ENCODE measurements around the gene FOXR1. TPM values are rescaled to one million over a fixed set of nuclear protein-coding genes. Genes with fewer than 3 reads are reported as not detected.

FOXR1 gene
- total and polyA plus RNA-seq, 4 donors: not detected

DNA sequence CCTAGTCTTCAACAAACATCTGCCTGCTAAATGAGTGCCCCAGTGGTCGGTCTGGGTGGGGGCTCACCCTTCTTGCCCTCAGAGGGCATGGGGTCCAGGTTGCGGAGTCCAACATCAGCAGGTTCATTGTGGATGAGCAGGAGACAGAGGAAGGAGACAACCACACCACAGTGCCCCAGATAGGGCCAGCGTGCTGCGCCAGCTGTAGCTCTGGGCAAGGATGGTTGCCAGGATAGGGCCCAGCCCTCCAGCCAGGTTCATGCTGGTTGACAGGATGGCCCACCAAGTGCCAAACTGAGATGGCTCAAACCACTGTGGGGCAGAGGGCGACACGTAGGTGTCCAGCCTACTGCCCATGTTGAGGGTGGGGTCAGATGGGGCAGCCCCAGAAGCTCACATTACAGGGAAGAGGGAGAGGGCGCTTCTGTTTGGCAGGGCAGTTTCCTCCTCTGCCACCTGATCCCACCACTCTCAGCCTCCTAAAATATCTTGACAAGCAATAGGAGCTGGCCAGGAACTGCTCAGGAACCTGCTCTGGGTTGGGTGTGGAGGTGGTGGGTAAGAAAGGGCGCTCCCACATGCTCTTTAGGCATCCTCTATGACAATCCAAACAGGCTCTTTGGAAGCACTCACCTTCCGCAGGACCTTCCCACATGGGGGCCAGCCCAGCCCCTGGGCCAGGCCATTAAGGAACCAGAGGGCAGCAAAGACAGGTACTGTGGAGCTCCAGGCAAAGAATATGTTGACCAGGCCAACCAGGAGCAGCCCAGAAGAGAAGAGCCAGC, 56.2 kb downstream of the FOXR1 start:
- no peak overlapping the region for H3K27ac ChIP-seq (ENCODE audit: low read depth in 1 of 2, low read length in 1 of 2)
- TF ChIP-seq, protein P1, sequence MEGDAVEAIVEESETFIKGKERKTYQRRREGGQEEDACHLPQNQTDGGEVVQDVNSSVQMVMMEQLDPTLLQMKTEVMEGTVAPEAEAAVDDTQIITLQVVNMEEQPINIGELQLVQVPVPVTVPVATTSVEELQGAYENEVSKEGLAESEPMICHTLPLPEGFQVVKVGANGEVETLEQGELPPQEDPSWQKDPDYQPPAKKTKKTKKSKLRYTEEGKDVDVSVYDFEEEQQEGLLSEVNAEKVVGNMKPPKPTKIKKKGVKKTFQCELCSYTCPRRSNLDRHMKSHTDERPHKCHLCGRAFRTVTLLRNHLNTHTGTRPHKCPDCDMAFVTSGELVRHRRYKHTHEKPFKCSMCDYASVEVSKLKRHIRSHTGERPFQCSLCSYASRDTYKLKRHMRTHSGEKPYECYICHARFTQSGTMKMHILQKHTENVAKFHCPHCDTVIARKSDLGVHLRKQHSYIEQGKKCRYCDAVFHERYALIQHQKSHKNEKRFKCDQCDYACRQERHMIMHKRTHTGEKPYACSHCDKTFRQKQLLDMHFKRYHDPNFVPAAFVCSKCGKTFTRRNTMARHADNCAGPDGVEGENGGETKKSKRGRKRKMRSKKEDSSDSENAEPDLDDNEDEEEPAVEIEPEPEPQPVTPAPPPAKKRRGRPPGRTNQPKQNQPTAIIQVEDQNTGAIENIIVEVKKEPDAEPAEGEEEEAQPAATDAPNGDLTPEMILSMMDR (IDR thresholded peaks at IDR 0.05; ENCODE audit: control extremely low read depth, extremely low read depth): no peak
- no peaks in the 10 kb centered on the region for H3K9me3 ChIP-seq (ENCODE audit: control insufficient read depth in 4 of 4, insufficient read depth in 3 of 4, low read length in 3 of 4)
- H3K4me3 ChIP-seq: no peak overlapping the region
- H3K9ac ChIP-seq (ENCODE audit: insufficient read depth in 1 of 2, low read length in 2 of 2): no peak overlapping the region
- H3K27me3 ChIP-seq (ENCODE audit: control insufficient read depth in 3 of 3, insufficient read depth in 3 of 3, low read length in 2 of 3): no peaks in the 10 kb centered on the region
- peaks cover 0 to 20% (median 7%) of the 10 kb centered on the region in 4 donors for H3K36me3 ChIP-seq (ENCODE audit: control insufficient read depth in 4 of 4, insufficient read depth in 4 of 4, low read length in 4 of 4)
- ATAC-seq (ENCODE audit: insufficient read depth, low FRiP score) (no peak), DNase-seq (no peak)
- 97 to 98% methylated on average over 9 of the region's 9 CpGs for WGBS, 2 donors
- peaks cover 0 to 27% (median 12%) of the 10 kb centered on the region in 5 donors for H3K4me1 ChIP-seq (ENCODE audit: control insufficient read depth in 5 of 5, insufficient read depth in 5 of 5, low read length in 5 of 5)

DNA sequence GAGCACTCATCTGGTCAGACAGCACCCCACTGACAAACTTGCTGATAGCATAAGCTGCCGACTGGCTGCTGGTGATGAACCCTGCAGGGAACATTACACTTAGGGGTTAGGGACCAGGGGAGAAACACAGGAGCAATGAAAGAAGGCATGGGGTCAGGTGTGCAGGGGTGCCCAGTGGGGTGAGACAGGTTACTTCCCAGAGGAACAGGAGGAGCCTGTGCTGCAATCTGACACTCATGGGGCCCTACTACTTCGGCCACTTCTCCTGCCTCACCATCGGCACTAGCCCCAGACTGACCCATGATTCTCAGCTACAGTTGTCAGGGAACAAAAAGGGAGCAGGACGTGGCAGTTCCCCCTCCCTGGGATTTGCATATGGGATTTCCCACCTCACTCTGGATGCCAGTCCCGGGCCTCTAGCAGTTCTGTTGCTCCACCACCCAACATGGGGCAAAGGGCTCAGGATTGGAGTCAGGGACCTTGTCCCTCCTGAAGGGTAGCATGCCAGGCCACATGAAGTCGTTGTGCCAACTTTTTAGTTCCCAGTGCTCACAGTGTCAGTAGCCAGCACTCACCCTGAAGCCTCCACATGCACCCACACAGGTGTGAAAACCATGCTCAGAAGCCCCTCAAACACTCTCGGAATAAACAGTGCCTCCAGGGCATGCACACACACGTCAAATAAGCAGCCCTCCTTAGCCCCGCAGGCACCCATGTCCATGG, 56.9 kb downstream of the FOXR1 start:
- 76 to 83% methylated on average over 9 of the region's 9 CpGs for WGBS, 2 donors
- Histone ChIP-seq H3K9me3 (ENCODE audit: control insufficient read depth in 4 of 4, insufficient read depth in 3 of 4, low read length in 3 of 4) (no peaks in the 10 kb centered on the region), H3K4me3 (no peak overlapping the region), H3K27me3 (ENCODE audit: control insufficient read depth in 3 of 3, insufficient read depth in 3 of 3, low read length in 2 of 3) (no peaks in the 10 kb centered on the region), H3K36me3 (ENCODE audit: control insufficient read depth in 4 of 4, insufficient read depth in 4 of 4, low read length in 4 of 4) (peaks cover 0 to 16% (median 7%) of the 10 kb centered on the region in 4 donors), H3K27ac (ENCODE audit: low read depth in 1 of 2, low read length in 1 of 2) (peak overlapping the region in 1 of 2 donors; percentile 1), H3K9ac (ENCODE audit: insufficient read depth in 1 of 2, low read length in 2 of 2) (peak overlapping the region in 1 of 2 donors; percentile 18), H3K4me1 (ENCODE audit: control insufficient read depth in 5 of 5, insufficient read depth in 5 of 5, low read length in 5 of 5) (peaks cover 0 to 22% (median 12%) of the 10 kb centered on the region in 5 donors)
- TF ChIP-seq, protein P1 (IDR thresholded peaks at IDR 0.05; ENCODE audit: control extremely low read depth, extremely low read depth): no peak
- DNase-seq: no peak
- no peak for ATAC-seq (ENCODE audit: insufficient read depth, low FRiP score)

DNA sequence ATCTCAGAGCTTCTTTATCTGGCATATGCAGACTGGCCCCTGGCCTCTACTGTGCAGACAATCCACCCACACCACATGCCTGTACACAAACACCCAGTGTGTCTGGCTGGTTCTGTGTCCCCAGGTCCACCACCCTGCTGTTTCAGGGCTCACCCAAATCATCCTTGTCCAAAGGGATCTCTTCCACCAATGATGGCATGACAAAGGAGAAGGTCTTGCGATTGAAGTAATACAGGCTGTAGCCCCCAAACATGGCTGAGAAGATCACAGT, 57.4 kb downstream of the FOXR1 start:
- DNase-seq (no peak), ATAC-seq (ENCODE audit: insufficient read depth, low FRiP score) (no peak)
- TF ChIP-seq, protein P1 (IDR thresholded peaks at IDR 0.05; ENCODE audit: control extremely low read depth, extremely low read depth): no peak
- Histone ChIP-seq H3K27me3 (ENCODE audit: control insufficient read depth in 3 of 3, insufficient read depth in 3 of 3, low read length in 2 of 3) (no peaks in the 10 kb centered on the region), H3K4me1 (ENCODE audit: control insufficient read depth in 5 of 5, insufficient read depth in 5 of 5, low read length in 5 of 5) (peaks cover 0 to 20% (median 9%) of the 10 kb centered on the region in 5 donors), H3K9ac (ENCODE audit: insufficient read depth in 1 of 2, low read length in 2 of 2) (no peak overlapping the region), H3K9me3 (ENCODE audit: control insufficient read depth in 4 of 4, insufficient read depth in 3 of 4, low read length in 3 of 4) (no peaks in the 10 kb centered on the region), H3K27ac (ENCODE audit: low read depth in 1 of 2, low read length in 1 of 2) (peak overlapping the region in 1 of 2 donors; percentile 1), H3K36me3 (ENCODE audit: control insufficient read depth in 4 of 4, insufficient read depth in 4 of 4, low read length in 4 of 4) (peaks cover 0 to 14% (median 7%) of the 10 kb centered on the region in 4 donors), H3K4me3 (no peak overlapping the region)
- 88 to 89% methylated on average over 1 of the region's 1 CpG for WGBS, 2 donors

Measured in lung (tissue), 12 donors.